IMR-90 (cell line): ENCODE data around the gene KLHL25. TPM values are rescaled to one million over a fixed set of nuclear protein-coding genes. Genes with fewer than 3 reads are reported as not detected.

Experiments
- ATAC-seq: fragments of 200-7000 bp; cut with Tn5 transposase; 2 replicates; pipeline ENCODE4 v1.9.1; 2020; ENCODE audit warnings: low read depth, mild to moderate bottlenecking, moderate library complexity
- BruUV-seq: library from RNA; stranded (reverse); fragments of 400-500 nt; replicated peaks from 2 replicates; lab custom pipeline; 2021; lab: Mats Ljungman, UMichigan
- CTCF ChIA-PET: fragments of 300-600 bp; formaldehyde crosslinking; extraction: SDS; loops from one replicate; lab custom pipeline; 2021; ENCODE audit warnings: antibody characterized with exemption; lab: Yijun Ruan, JAX
- POLR2A ChIA-PET: fragments of 300-600 bp; sonication (Branson Sonifier 250); formaldehyde crosslinking; loops from one replicate; lab custom pipeline; 2022; ENCODE audit warnings: antibody characterized with exemption; ENCODE audit not compliant: unreplicated experiment; lab: Charles Lee
- DNase-seq: peaks from one replicate; pipeline ENCODE4 v3.0.0; 2013
- H2AFZ ChIP-seq: replicated peaks from 2 replicates; pipeline ENCODE3; 2013; ENCODE audit warnings: low read length, mild to moderate bottlenecking; ENCODE audit not compliant: poor library complexity
- H2AK5ac ChIP-seq: 2 replicates; pipeline ENCODE4 v1.6.1; 2013; ENCODE audit warnings: low read depth, low read length, inconsistent platforms
- H2AK9ac ChIP-seq: replicated peaks from 2 replicates; pipeline ENCODE3; 2013; ENCODE audit warnings: mild to moderate bottlenecking, low read depth, low read length, moderate library complexity; ENCODE audit not compliant: poor library complexity
- H2BK120ac ChIP-seq: 2 replicates; pipeline ENCODE4 v1.6.1; 2013; ENCODE audit warnings: low read depth, low read length, inconsistent platforms
- H2BK15ac ChIP-seq: 3 replicates; pipeline ENCODE4 v1.6.1; 2013; ENCODE audit warnings: low read depth, low read length, inconsistent platforms
- H2BK20ac ChIP-seq: 2 replicates; pipeline ENCODE4 v1.6.1; 2013; ENCODE audit warnings: low read depth, mild to moderate bottlenecking, inconsistent platforms, low read length, moderate library complexity
- H2BK5ac ChIP-seq: 2 replicates; pipeline ENCODE4 v1.6.1; 2013; ENCODE audit warnings: mild to moderate bottlenecking, low read depth, low read length, inconsistent platforms; ENCODE audit not compliant: poor library complexity, severe bottlenecking
- H3K14ac ChIP-seq: replicated peaks from 2 replicates; pipeline ENCODE4 v1.6.1; 2013; ENCODE audit warnings: low read depth, low read length, inconsistent platforms
- H3K18ac ChIP-seq: 2 replicates; pipeline ENCODE4 v1.6.1; 2013; ENCODE audit warnings: low read depth, low read length, control low read depth
- H3K23ac ChIP-seq: 2 replicates; pipeline ENCODE4 v1.6.1; 2013; ENCODE audit warnings: low read depth, low read length, inconsistent platforms
- H3K27ac ChIP-seq: 2 replicates; pipeline ENCODE4 v1.5.1; 2013; ENCODE audit warnings: mild to moderate bottlenecking, control low read depth, low read length; ENCODE audit not compliant: insufficient read depth
- H3K27me3 ChIP-seq: 2 replicates; pipeline ENCODE4 v1.6.1; 2013; ENCODE audit warnings: low read length; ENCODE audit not compliant: control insufficient read depth, insufficient read depth
- H3K36me3 ChIP-seq: 2 replicates; pipeline ENCODE4 v1.6.1; 2013; ENCODE audit warnings: low read length, mixed read lengths; ENCODE audit not compliant: control insufficient read depth, insufficient read depth
- H3K4ac ChIP-seq: 2 replicates; pipeline ENCODE4 v1.6.1; 2013; ENCODE audit warnings: low read depth, low read length, inconsistent platforms
- H3K4me1 ChIP-seq: 2 replicates; pipeline ENCODE4 v1.6.1; 2013; ENCODE audit warnings: low read length, mixed read lengths; ENCODE audit not compliant: control insufficient read depth, insufficient read depth
- H3K4me2 ChIP-seq: 2 replicates; pipeline ENCODE4 v1.6.1; 2013; ENCODE audit warnings: low read depth, mild to moderate bottlenecking, control low read depth, low read length, moderate library complexity
- H3K4me3 ChIP-seq: 2 replicates; pipeline ENCODE4 v1.5.1; 2013; ENCODE audit warnings: low read depth, mild to moderate bottlenecking, control low read depth, low read length, moderate library complexity; ENCODE audit not compliant: insufficient read depth
- H3K56ac ChIP-seq: 2 replicates; pipeline ENCODE4 v1.6.1; 2013; ENCODE audit warnings: low read length, inconsistent platforms; ENCODE audit not compliant: insufficient read depth; ENCODE audit errors: extremely low read depth
- H3K79me1 ChIP-seq, 2 experiments: 2 replicates each; pipeline ENCODE4 v1.6.1; 2013; ENCODE audit warnings: low read length in 2 of 2, inconsistent platforms in 1 of 2, low read depth in 1 of 2
- H3K9ac ChIP-seq: 2 replicates; pipeline ENCODE4 v1.6.1; 2013; ENCODE audit warnings: low read depth, low read length, control low read depth
- H3K9me1 ChIP-seq: 2 replicates; pipeline ENCODE4 v1.6.1; 2013; ENCODE audit warnings: low read length, inconsistent platforms; ENCODE audit not compliant: insufficient read depth
- H3K9me3 ChIP-seq: 2 replicates; pipeline ENCODE4 v1.6.1; 2013; ENCODE audit warnings: low read length; ENCODE audit not compliant: control insufficient read depth, insufficient read depth
- H4K20me1 ChIP-seq: 2 replicates; pipeline ENCODE4 v1.6.1; 2013; ENCODE audit warnings: low read length, inconsistent platforms; ENCODE audit not compliant: insufficient read depth
- H4K5ac ChIP-seq: 2 replicates; pipeline ENCODE4 v1.6.1; 2013; ENCODE audit warnings: mild to moderate bottlenecking, low read depth, low read length, control low read depth
- H4K8ac ChIP-seq, 2 experiments: 2 replicates each; pipeline ENCODE4 v1.6.1; 2013; ENCODE audit warnings: low read depth in 2 of 2, low read length in 2 of 2, control low read depth in 1 of 2, inconsistent platforms in 1 of 2
- H4K91ac ChIP-seq: 2 replicates; pipeline ENCODE4 v1.6.1; 2013; ENCODE audit warnings: low read depth, low read length, inconsistent platforms; ENCODE audit not compliant: insufficient read depth
- BHLHE40 ChIP-seq: fragments of 150-350 bp; IDR thresholded peaks from 2 replicates; pipeline ENCODE4 v1.6.1; 2016; ENCODE audit warnings: mild to moderate bottlenecking, low read depth, low read length
- CHD1 ChIP-seq: IDR thresholded peaks from 2 replicates; pipeline ENCODE4 v1.6.1; 2012; ENCODE audit warnings: low read depth, low read length, improper control_type of control experiment
- FOS ChIP-seq: fragments of 150-350 bp; IDR thresholded peaks from 2 replicates; pipeline ENCODE4 v1.6.1; 2016; ENCODE audit warnings: low read depth, low read length
- MAZ ChIP-seq: IDR thresholded peaks from 2 replicates; pipeline ENCODE4 v1.6.1; 2012; ENCODE audit warnings: low read depth, mild to moderate bottlenecking, low read length, improper control_type of control experiment, moderate library complexity, borderline replicate concordance
- RAD21 ChIP-seq: IDR thresholded peaks from 2 replicates; pipeline ENCODE4 v1.6.1; 2012; ENCODE audit warnings: low read length, improper control_type of control experiment
- RCOR1 ChIP-seq: IDR thresholded peaks from 2 replicates; pipeline ENCODE4 v1.6.1; 2012; ENCODE audit warnings: mild to moderate bottlenecking, low read length, improper control_type of control experiment; ENCODE audit not compliant: insufficient replicate concordance
- RFX5 ChIP-seq: IDR thresholded peaks from 2 replicates; pipeline ENCODE4 v1.8.0; 2012; ENCODE audit warnings: low read depth, mild to moderate bottlenecking, low read length, moderate library complexity
- WGBS, 2 experiments: methylation state at CpG; one replicate each; pipeline versions ENCODE4 v1.1.5 to v1.1.7; 2013; ENCODE audit warnings: missing lambda C conversion rate in 2 of 2; ENCODE audit not compliant: insufficient read length in 1 of 2; ENCODE audit errors: extremely low coverage in 2 of 2; 5-methylcytosine and 5-hydroxymethylcytosine counted together
- dilution Hi-C: fragments of 300-500 bp; cut with HindIII; formaldehyde crosslinking; loops from one replicate; pipeline ENCODE4 v1.14.3; 2018; ENCODE audit warnings: low sequenced_read_pairs; ENCODE audit not compliant: unreplicated experiment
- in situ Hi-C: fragments of 300-500 bp; cut with MboI; formaldehyde crosslinking; loops from 3 replicates; pipeline ENCODE4 v1.14.3; 2019; ENCODE audit warnings: low sequenced_read_pairs, inconsistent platforms, mixed read lengths
- intact Hi-C: fragments of 100-400 bp; cut with micrococcal nuclease; formaldehyde crosslinking; loops from 2 replicates; pipeline ENCODE4 v1.10.0; 2022
- polyA plus RNA-seq, 3 experiments: library from polyadenylated mRNA; depleted of rRNA; stranded (reverse); fragments of >200 nt; gene quantifications; 2 replicates each; pipeline ENCODE4 v1.2.3, GENCODE V29; 2012; ENCODE audit warnings: low replicate concordance in 1 of 3
- total RNA-seq: library from RNA; depleted of rRNA; stranded (reverse); fragments of >200 nt; gene quantifications from 2 replicates; pipeline ENCODE4 v1.2.3, GENCODE V29; 2012
- TF ChIP-seq, protein P1 (sequence below): fragments of 150-350 bp; IDR thresholded peaks from 2 replicates; pipeline ENCODE4 v1.6.1; 2016; ENCODE audit warnings: low read depth, mild to moderate bottlenecking, low read length, moderate library complexity, borderline replicate concordance
- TF ChIP-seq, protein P2 (sequence below): fragments of 150-350 bp; IDR thresholded peaks from 2 replicates; pipeline ENCODE4 v1.6.1; 2017; ENCODE audit warnings: mild to moderate bottlenecking, antibody characterized with exemption, low read length, low read depth

The KLHL25 gene
- total and polyA plus RNA-seq, 2 of the 4 experiments (the other 2 are of a cell fraction), result 2.7 to 5.6 TPM

DNA sequence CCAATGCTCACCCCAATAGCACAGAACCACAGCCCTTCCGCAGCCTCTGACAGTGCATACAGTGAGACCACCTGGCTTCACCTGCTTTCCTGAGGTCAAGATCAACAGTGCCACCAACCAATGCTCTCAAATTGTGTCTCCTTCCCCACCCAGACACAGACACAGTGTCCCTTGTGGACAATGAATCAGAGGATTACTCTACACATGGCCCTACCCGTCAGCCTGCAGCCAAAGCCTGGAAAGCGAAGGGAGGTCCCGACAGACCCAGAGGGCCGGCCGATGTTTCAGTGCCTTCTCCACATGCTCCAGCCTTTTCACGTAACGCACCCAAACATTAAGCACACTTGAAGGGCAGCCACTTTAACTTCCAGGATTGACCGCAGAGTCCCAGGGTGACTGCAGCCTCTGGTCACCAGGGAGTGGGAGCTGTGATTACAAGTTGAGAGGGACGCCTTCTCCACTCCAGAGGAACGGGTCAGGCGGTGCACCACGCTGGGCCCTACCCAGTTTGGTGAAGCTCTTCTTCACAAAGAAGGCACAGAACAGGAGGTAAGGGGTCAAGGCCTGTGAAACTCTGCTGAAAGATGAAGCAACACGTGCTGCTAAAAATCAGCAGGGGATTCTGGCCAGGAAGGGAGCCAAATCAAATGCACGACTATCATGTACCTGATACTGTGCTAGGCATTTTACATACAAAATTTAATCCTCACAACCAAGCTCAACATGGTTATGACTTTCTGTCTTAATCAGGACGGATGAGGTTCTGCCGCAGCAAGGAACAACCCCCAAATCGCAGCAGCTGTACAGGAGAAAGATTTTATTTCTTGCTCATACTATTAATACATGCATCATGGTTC is 17.2 kb downstream of the KLHL25 start:
- no peak overlapping the region for H2AFZ ChIP-seq
- CTCF ChIA-PET, result no interaction called here
- H3K18ac ChIP-seq, result no peak overlapping the region
- intact Hi-C loops (no loop called here), in situ Hi-C loops (no loop called here), dilution Hi-C loops (no loop called here)
- no peak overlapping the region for H4K91ac ChIP-seq
- H3K27me3 ChIP-seq, result no peaks in the 10 kb centered on the region
- TF ChIP-seq FOS, result no peak
- TF ChIP-seq, protein P1, sequence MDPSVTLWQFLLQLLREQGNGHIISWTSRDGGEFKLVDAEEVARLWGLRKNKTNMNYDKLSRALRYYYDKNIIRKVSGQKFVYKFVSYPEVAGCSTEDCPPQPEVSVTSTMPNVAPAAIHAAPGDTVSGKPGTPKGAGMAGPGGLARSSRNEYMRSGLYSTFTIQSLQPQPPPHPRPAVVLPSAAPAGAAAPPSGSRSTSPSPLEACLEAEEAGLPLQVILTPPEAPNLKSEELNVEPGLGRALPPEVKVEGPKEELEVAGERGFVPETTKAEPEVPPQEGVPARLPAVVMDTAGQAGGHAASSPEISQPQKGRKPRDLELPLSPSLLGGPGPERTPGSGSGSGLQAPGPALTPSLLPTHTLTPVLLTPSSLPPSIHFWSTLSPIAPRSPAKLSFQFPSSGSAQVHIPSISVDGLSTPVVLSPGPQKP, result no peak
- TF ChIP-seq RFX5, result no peak
- no peak for TF ChIP-seq MAZ
- no peak for TF ChIP-seq BHLHE40
- TF ChIP-seq, protein P2, sequence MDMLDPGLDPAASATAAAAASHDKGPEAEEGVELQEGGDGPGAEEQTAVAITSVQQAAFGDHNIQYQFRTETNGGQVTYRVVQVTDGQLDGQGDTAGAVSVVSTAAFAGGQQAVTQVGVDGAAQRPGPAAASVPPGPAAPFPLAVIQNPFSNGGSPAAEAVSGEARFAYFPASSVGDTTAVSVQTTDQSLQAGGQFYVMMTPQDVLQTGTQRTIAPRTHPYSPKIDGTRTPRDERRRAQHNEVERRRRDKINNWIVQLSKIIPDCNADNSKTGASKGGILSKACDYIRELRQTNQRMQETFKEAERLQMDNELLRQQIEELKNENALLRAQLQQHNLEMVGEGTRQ, result no peak
- no peak for TF ChIP-seq RAD21
- TF ChIP-seq CHD1, result no peak
- no peak for TF ChIP-seq RCOR1
- H3K4me3 ChIP-seq, result no peak overlapping the region
- no peaks in the 10 kb centered on the region for H3K9me3 ChIP-seq
- no peak overlapping the region for H3K9ac ChIP-seq
- H2BK20ac ChIP-seq, result no peak overlapping the region
- H3K4me2 ChIP-seq, result no peak overlapping the region
- BruUV-seq, result no TSS peak
- no peaks in the 10 kb centered on the region for H3K4me1 ChIP-seq
- H4K8ac ChIP-seq, result no peak overlapping the region
- no peak overlapping the region for H3K27ac ChIP-seq
- H3K23ac ChIP-seq, result no peak overlapping the region
- no peak overlapping the region for H3K56ac ChIP-seq
- DNase-seq (no peak), ATAC-seq (no peak)
- no peak overlapping the region for H4K5ac ChIP-seq
- H2BK120ac ChIP-seq, result no peak overlapping the region
- H3K79me1 ChIP-seq, result peaks cover 28 to 63% of the 10 kb centered on the region in 2 experiments
- H3K36me3 ChIP-seq, result 0 out of 2 replicates have a peak, but pooled peaks cover 1% of the 10 kb centered on the region
- peaks cover 39% of the 10 kb centered on the region for H4K20me1 ChIP-seq
- H2BK15ac ChIP-seq, result no peak overlapping the region
- no peak overlapping the region for H2AK9ac ChIP-seq
- no peak overlapping the region for H3K4ac ChIP-seq
- no peak overlapping the region for H3K14ac ChIP-seq
- peaks cover 15% of the 10 kb centered on the region for H3K9me1 ChIP-seq
- POLR2A ChIA-PET, result no interaction called here
- no peak overlapping the region for H2BK5ac ChIP-seq
- H2AK5ac ChIP-seq, result no peak overlapping the region
- WGBS, 2 experiments, result 100% methylated on average over 2 of the region's 18 CpGs; no CpG with 5 or more reads in 1 of the 2 experiments
